ENCODE data around the gene CEP112. TPM values are rescaled to one million over a fixed set of nuclear protein-coding genes. Genes with fewer than 3 reads are reported as not detected.

CEP112 gene
- total and polyA plus RNA-seq, 2 of the 13 experiments (the other 11 are each of a cell fraction or from before 2014, with no cell fraction given) = 1.2 to 3.4 TPM

- TF ChIP-seq IRF2 (CRISPR knock-in tag; IDR thresholded peaks at IDR 0.05) (no peak), GPN1 (CRISPR knock-in tag; IDR thresholded peaks at IDR 0.05; ENCODE audit: borderline replicate concordance) (no peak), ZNF7 (CRISPR knock-in tag; IDR thresholded peaks at IDR 0.05) (no peak), THRA (CRISPR knock-in tag; IDR thresholded peaks at IDR 0.05; ENCODE audit: borderline replicate concordance) (0 out of 2 replicates have a peak, but pooled peaks have one; percentile 35), RFX1 (IDR thresholded peaks at IDR 0.05) (no peak), BCLAF1 (IDR thresholded peaks at IDR 0.05) (no peak), HMG20A (CRISPR knock-in tag; IDR thresholded peaks at IDR 0.05; ENCODE audit: borderline replicate concordance) (peak; percentile 38; the same call in 1 of the 2 replicates), TEAD2 (CRISPR knock-in tag; IDR thresholded peaks at IDR 0.05) (no peak), SRF (IDR thresholded peaks at IDR 0.05; ENCODE audit: low read depth, low read length) (no peak), SAFB2 (CRISPR knock-in tag; IDR thresholded peaks at IDR 0.05; ENCODE audit: borderline replicate concordance, low read depth) (no peak), PAX8 (CRISPR knock-in tag; IDR thresholded peaks at IDR 0.05; ENCODE audit: borderline replicate concordance) (no peak), MED1 (CRISPR knock-in tag; IDR thresholded peaks at IDR 0.05) (no peak), MTF1 (CRISPR knock-in tag; IDR thresholded peaks at IDR 0.05) (no peak), LRRFIP1 (CRISPR knock-in tag; conservative IDR thresholded peaks at IDR 0.05) (no peak), ZFP36L1 (CRISPR knock-in tag; IDR thresholded peaks at IDR 0.05) (no peak), ZNF414 (CRISPR knock-in tag; IDR thresholded peaks at IDR 0.05) (no peak), IKZF4 (CRISPR knock-in tag; IDR thresholded peaks at IDR 0.05; ENCODE audit: borderline replicate concordance, low read depth, not compliant biosample characterization) (no peak), ZNF546 (CRISPR knock-in tag; conservative IDR thresholded peaks at IDR 0.05) (no peak), MTA3 (CRISPR knock-in tag; IDR thresholded peaks at IDR 0.05) (no peak), ZC3H13 (CRISPR knock-in tag; IDR thresholded peaks at IDR 0.05) (no peak), KAT2B (IDR thresholded peaks at IDR 0.05; ENCODE audit: borderline replicate concordance, low read depth, low read length) (no peak), PAF1 (CRISPR knock-in tag; IDR thresholded peaks at IDR 0.05) (no peak), ZNF121 (CRISPR knock-in tag; IDR thresholded peaks at IDR 0.05) (no peak), ZFP82 (CRISPR knock-in tag; IDR thresholded peaks at IDR 0.05; ENCODE audit: borderline replicate concordance) (no peak), ZFX (CRISPR knock-in tag; IDR thresholded peaks at IDR 0.05; ENCODE audit: low read depth) (no peak), SNAPC2 (CRISPR knock-in tag; IDR thresholded peaks at IDR 0.05) (no peak)
These were observed 203.9 kb downstream of the CEP112 start (continued) for GRCh38 chr17:65987988-65988387.

All from HepG2 (cell line).